Measurements from ENCODE around the gene ZNF205. TPM values are rescaled to one million over a fixed set of nuclear protein-coding genes. Genes with fewer than 3 reads are reported as not detected.

Gene ZNF205
- total and polyA plus RNA-seq, 2 donors (not counting 1 experiment from before 2014, with no cell fraction given), result 3.4 to 16.0 TPM

- Histone ChIP-seq H3K36me3 (ENCODE audit: control insufficient read depth, insufficient read depth, low read length) (peaks cover 9% of the 10 kb centered on the region), H4K20me1 (ENCODE audit: control insufficient read depth, extremely low read depth, insufficient read depth, low read length) (no peaks in the 10 kb centered on the region), H2AFZ (ENCODE audit: low read length) (no peak overlapping the region), H3K79me2 (ENCODE audit: control insufficient read depth, insufficient read depth, low read length) (peaks cover 9% of the 10 kb centered on the region), H3K4me1 (ENCODE audit: control insufficient read depth, extremely low read depth, insufficient read depth, low read length) (peaks cover 11% of the 10 kb centered on the region), H3K9me3 (ENCODE audit: control insufficient read depth, insufficient read depth, low read depth, low read length) (no peaks in the 10 kb centered on the region), H3K27ac (ENCODE audit: insufficient read depth, low read length) (no peak overlapping the region), H3K4me2 (ENCODE audit: extremely low read depth, insufficient read depth, low read length) (no peak overlapping the region), H3K27me3 (ENCODE audit: control insufficient read depth, insufficient read depth, low read length) (no peaks in the 10 kb centered on the region), H3K4me3 (replicated peaks in 1 of 4; ENCODE audit: control extremely low read depth in 1 of 4, insufficient read depth in 1 of 4, low read depth in 3 of 4, low read length in 4 of 4) (no peak overlapping the region), H3K9ac (ENCODE audit: insufficient read depth, low read length) (no peak overlapping the region)
- TF ChIP-seq, protein P1, sequence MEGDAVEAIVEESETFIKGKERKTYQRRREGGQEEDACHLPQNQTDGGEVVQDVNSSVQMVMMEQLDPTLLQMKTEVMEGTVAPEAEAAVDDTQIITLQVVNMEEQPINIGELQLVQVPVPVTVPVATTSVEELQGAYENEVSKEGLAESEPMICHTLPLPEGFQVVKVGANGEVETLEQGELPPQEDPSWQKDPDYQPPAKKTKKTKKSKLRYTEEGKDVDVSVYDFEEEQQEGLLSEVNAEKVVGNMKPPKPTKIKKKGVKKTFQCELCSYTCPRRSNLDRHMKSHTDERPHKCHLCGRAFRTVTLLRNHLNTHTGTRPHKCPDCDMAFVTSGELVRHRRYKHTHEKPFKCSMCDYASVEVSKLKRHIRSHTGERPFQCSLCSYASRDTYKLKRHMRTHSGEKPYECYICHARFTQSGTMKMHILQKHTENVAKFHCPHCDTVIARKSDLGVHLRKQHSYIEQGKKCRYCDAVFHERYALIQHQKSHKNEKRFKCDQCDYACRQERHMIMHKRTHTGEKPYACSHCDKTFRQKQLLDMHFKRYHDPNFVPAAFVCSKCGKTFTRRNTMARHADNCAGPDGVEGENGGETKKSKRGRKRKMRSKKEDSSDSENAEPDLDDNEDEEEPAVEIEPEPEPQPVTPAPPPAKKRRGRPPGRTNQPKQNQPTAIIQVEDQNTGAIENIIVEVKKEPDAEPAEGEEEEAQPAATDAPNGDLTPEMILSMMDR (conservative IDR thresholded peaks at IDR 0.05 in 1 of 2, IDR thresholded peaks at IDR 0.05 in 1 of 2; ENCODE audit: low read depth in 1 of 2, low read length in 2 of 2), result no peak
- TF ChIP-seq EZH2 (IDR thresholded peaks at IDR 0.05; ENCODE audit: low read length, missing control alignments), result no peak
- DNase-seq (ENCODE audit: low read depth in 2 of 2), result no peak
Measured at GRCh38 chr16:3127745-3128144, 15.4 kb downstream of the ZNF205 start.

DNA sequence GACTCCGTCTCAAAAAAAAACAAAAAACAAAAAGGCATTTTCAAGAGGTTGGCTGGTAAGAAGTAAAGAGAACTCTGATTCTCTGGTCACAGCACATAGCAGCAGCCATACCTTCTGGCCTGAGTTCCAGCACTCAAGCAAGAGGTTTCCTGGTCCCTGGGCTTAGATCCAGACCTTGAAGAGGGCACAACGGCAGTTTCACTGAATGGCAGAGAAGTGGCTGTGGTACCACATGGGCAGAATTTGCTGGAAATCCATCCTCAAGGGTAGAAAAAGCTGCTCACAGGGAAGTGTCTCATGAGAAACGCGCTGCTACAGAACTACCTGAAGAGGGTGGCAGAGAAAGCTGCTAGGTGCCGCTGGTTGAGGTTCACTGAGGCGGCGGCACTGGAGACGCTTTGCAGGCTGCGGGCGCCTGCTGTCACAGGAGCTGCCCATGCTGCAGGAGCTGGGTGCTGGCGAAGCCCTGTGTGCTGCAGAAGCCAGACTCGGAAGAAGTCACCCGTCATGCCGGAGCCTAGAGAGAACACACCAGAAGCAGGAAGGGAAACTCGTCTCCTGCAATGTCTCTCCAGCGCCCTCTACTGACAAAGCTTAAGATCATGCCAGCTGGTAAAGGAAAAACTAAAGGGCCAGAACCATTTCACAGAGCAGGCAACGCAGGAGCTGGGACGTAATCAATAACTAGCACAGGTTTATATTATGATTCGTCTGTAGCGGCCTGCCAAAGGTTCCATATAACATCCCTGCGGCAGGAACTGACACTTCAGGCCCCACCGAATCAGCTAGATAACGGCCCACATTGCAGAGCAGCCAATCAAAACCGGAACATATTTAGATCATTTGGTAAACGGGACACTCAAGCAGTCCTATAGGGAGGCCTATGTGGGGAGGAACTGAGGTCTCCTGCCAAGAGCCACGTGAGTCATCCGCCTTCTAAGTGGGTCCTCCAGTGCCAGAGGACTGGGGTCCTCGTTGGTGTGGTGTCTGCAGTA is 17.0 kb downstream of the ZNF205 start:
- peak overlapping the region; percentile 98 for H3K4me2 ChIP-seq (ENCODE audit: extremely low read depth, insufficient read depth, low read length)
- H3K4me1 ChIP-seq (ENCODE audit: control insufficient read depth, extremely low read depth, insufficient read depth, low read length), result peaks cover 10% of the 10 kb centered on the region
- H3K27me3 ChIP-seq (ENCODE audit: control insufficient read depth, insufficient read depth, low read length), result no peaks in the 10 kb centered on the region
- H3K27ac ChIP-seq (ENCODE audit: insufficient read depth, low read length), result peak overlapping the region; percentile 28
- peak overlapping the region; percentile 33 for H2AFZ ChIP-seq (ENCODE audit: low read length)
- peak overlapping the region; percentile 33 to 55 (median 44) for H3K4me3 ChIP-seq (replicated peaks in 1 of 4; ENCODE audit: control extremely low read depth in 1 of 4, insufficient read depth in 1 of 4, low read depth in 3 of 4, low read length in 4 of 4)
- H3K9me3 ChIP-seq (ENCODE audit: control insufficient read depth, insufficient read depth, low read depth, low read length), result no peaks in the 10 kb centered on the region
- H3K9ac ChIP-seq (ENCODE audit: insufficient read depth, low read length), result peak overlapping the region; percentile 43
- no peaks in the 10 kb centered on the region for H4K20me1 ChIP-seq (ENCODE audit: control insufficient read depth, extremely low read depth, insufficient read depth, low read length)
- H3K79me2 ChIP-seq (ENCODE audit: control insufficient read depth, insufficient read depth, low read length), result peaks cover 22% of the 10 kb centered on the region
- TF ChIP-seq, protein P1 (conservative IDR thresholded peaks at IDR 0.05 in 1 of 2, IDR thresholded peaks at IDR 0.05 in 1 of 2; ENCODE audit: low read depth in 1 of 2, low read length in 2 of 2), result peak; percentile 93 to 96
- no peak for TF ChIP-seq EZH2 (IDR thresholded peaks at IDR 0.05; ENCODE audit: low read length, missing control alignments)
- DNase-seq (ENCODE audit: low read depth in 2 of 2), result peak; percentile 77 to 89
- H3K36me3 ChIP-seq (ENCODE audit: control insufficient read depth, insufficient read depth, low read length), result peaks cover 9% of the 10 kb centered on the region

GRCh38 chr16:3131755-3132377 is 19.5 kb downstream of the ZNF205 start:
- TF ChIP-seq, protein P1 (conservative IDR thresholded peaks at IDR 0.05 in 1 of 2, IDR thresholded peaks at IDR 0.05 in 1 of 2; ENCODE audit: low read depth in 1 of 2, low read length in 2 of 2), result peak; percentile 50 to 60
- TF ChIP-seq EZH2 (IDR thresholded peaks at IDR 0.05; ENCODE audit: low read length, missing control alignments), result no peak
- H3K9ac ChIP-seq (ENCODE audit: insufficient read depth, low read length), result no peak overlapping the region
- H3K27ac ChIP-seq (ENCODE audit: insufficient read depth, low read length), result no peak overlapping the region
- no peaks in the 10 kb centered on the region for H3K9me3 ChIP-seq (ENCODE audit: control insufficient read depth, insufficient read depth, low read depth, low read length)
- peaks cover 27% of the 10 kb centered on the region for H3K79me2 ChIP-seq (ENCODE audit: control insufficient read depth, insufficient read depth, low read length)
- no peak overlapping the region for H2AFZ ChIP-seq (ENCODE audit: low read length)
- no peak overlapping the region for H3K4me2 ChIP-seq (ENCODE audit: extremely low read depth, insufficient read depth, low read length)
- no peaks in the 10 kb centered on the region for H3K27me3 ChIP-seq (ENCODE audit: control insufficient read depth, insufficient read depth, low read length)
- H4K20me1 ChIP-seq (ENCODE audit: control insufficient read depth, extremely low read depth, insufficient read depth, low read length), result no peaks in the 10 kb centered on the region
- peaks cover 9% of the 10 kb centered on the region for H3K36me3 ChIP-seq (ENCODE audit: control insufficient read depth, insufficient read depth, low read length)
- H3K4me3 ChIP-seq (replicated peaks in 1 of 4; ENCODE audit: control extremely low read depth in 1 of 4, insufficient read depth in 1 of 4, low read depth in 3 of 4, low read length in 4 of 4), result no peak overlapping the region
- DNase-seq (ENCODE audit: low read depth in 2 of 2), result peak; percentile 25 to 28
- peaks cover 10% of the 10 kb centered on the region for H3K4me1 ChIP-seq (ENCODE audit: control insufficient read depth, extremely low read depth, insufficient read depth, low read length)
